HEK293 (cell line): Measurements from ENCODE around the gene LIN37.

Experiments
- CTCF ChIA-PET: fragments of 350-600 bp; formaldehyde crosslinking; extraction: SDS; loops from one replicate; lab custom pipeline; 2021; ENCODE audit warnings: antibody characterized with exemption; lab: Yijun Ruan, JAX
- POLR2A ChIA-PET: fragments of 300-600 bp; formaldehyde crosslinking; extraction: SDS; loops from one replicate; lab custom pipeline; 2020; ENCODE audit warnings: antibody characterized with exemption, inconsistent platforms; lab: Yijun Ruan, JAX
- H3K27ac ChIP-seq: fragments of 200-500 bp; sonication (Bioruptor generic); 2 replicates; pipeline ENCODE4 v1.5.1; 2014; ENCODE audit warnings: low read depth, low read length, control low read depth, inconsistent platforms; ENCODE audit errors: extremely low read depth
- H3K36me3 ChIP-seq, 2 experiments: fragments of 200-500 bp in 1 of 2; sonication (Bioruptor generic) in 1 of 2; 1 replicate in 1 of 2; 2 replicates in 1 of 2; pipeline ENCODE4 v1.5.1; 2014 to 2017; ENCODE audit warnings: inconsistent platforms in 2 of 2, low read length in 2 of 2; ENCODE audit not compliant: control insufficient read depth in 2 of 2, insufficient read depth in 1 of 2
- H3K4me1 ChIP-seq: fragments of 200-500 bp; sonication (Bioruptor generic); 2 replicates; pipeline ENCODE4 v1.5.1; 2014; ENCODE audit warnings: mild to moderate bottlenecking, low read length, inconsistent platforms; ENCODE audit not compliant: control insufficient read depth, insufficient read depth
- H3K4me3 ChIP-seq: 2 replicates; pipeline ENCODE4 v1.5.1; 2011; ENCODE audit warnings: low read depth, mild to moderate bottlenecking, control low read depth, low read length, moderate library complexity
- H3K9me3 ChIP-seq: fragments of 200-500 bp; sonication (Bioruptor generic); 2 replicates; pipeline ENCODE4 v1.5.1; 2014; ENCODE audit warnings: low read depth, low read length, inconsistent platforms; ENCODE audit not compliant: control insufficient read depth, insufficient read depth
- RBAK ChIP-seq: fragments of 450-650 bp; formaldehyde crosslinking; IDR thresholded peaks from 2 replicates; pipeline ENCODE4 v1.5.1; 2016; ENCODE audit warnings: missing biosample characterization, missing genetic modification characterization
- ZBTB21 ChIP-seq: fragments of 450-650 bp; formaldehyde crosslinking; IDR thresholded peaks from 2 replicates; pipeline ENCODE4 v1.5.1; 2017; ENCODE audit warnings: missing biosample characterization, missing genetic modification characterization
- ZNF174 ChIP-seq: fragments of 450-650 bp; formaldehyde crosslinking; IDR thresholded peaks from 2 replicates; pipeline ENCODE4 v1.5.0; 2017; ENCODE audit warnings: missing biosample characterization, mild to moderate bottlenecking, missing genetic modification characterization
- ZNF223 ChIP-seq: fragments of 450-650 bp; formaldehyde crosslinking; IDR thresholded peaks from 2 replicates; pipeline ENCODE4 v1.5.1; 2016; ENCODE audit warnings: missing biosample characterization, missing genetic modification characterization
- ZNF274 ChIP-seq, 2 experiments: fragments of 200-500 bp in 1 of 2; fragments of 450-650 bp in 1 of 2; sonication (Bioruptor generic) in 1 of 2; formaldehyde crosslinking in 1 of 2; IDR thresholded peaks; 2 replicates each; pipeline versions ENCODE4 v1.5.1 to v1.6.1; 2014 to 2016; ENCODE audit warnings: borderline replicate concordance in 1 of 2, inconsistent platforms in 1 of 2, low read length in 1 of 2, missing biosample characterization in 1 of 2, missing genetic modification characterization in 1 of 2
- ZNF335 ChIP-seq: fragments of 450-650 bp; formaldehyde crosslinking; conservative IDR thresholded peaks from 2 replicates; pipeline ENCODE4 v1.5.1; 2016; ENCODE audit warnings: missing biosample characterization, missing genetic modification characterization
- ZNF354C ChIP-seq: fragments of 450-650 bp; formaldehyde crosslinking; IDR thresholded peaks from 2 replicates; pipeline ENCODE4 v1.5.1; 2016; ENCODE audit warnings: missing biosample characterization, missing genetic modification characterization, low read depth, borderline replicate concordance
- ZNF394 ChIP-seq: fragments of 450-650 bp; formaldehyde crosslinking; IDR thresholded peaks from 2 replicates; pipeline ENCODE4 v1.5.1; 2016; ENCODE audit warnings: missing biosample characterization, missing genetic modification characterization, mild to moderate bottlenecking, moderate library complexity, borderline replicate concordance
- ZNF555 ChIP-seq: fragments of 450-650 bp; formaldehyde crosslinking; conservative IDR thresholded peaks from 2 replicates; pipeline ENCODE4 v1.5.1; 2017; ENCODE audit warnings: missing biosample characterization, mild to moderate bottlenecking, missing genetic modification characterization, inconsistent platforms
- TF ChIP-seq, protein P1 (sequence below): fragments of 450-650 bp; formaldehyde crosslinking; IDR thresholded peaks from 2 replicates; pipeline ENCODE4 v1.5.1; 2017; ENCODE audit warnings: missing biosample characterization, missing genetic modification characterization
- TF ChIP-seq, protein P2 (sequence below): fragments of 450-650 bp; formaldehyde crosslinking; IDR thresholded peaks from 2 replicates; pipeline ENCODE4 v1.5.1; 2016; ENCODE audit warnings: missing biosample characterization, missing genetic modification characterization
- TF ChIP-seq, protein P3 (sequence below): fragments of 450-650 bp; formaldehyde crosslinking; IDR thresholded peaks from 2 replicates; pipeline ENCODE4 v1.5.1; 2016; ENCODE audit warnings: missing biosample characterization, missing genetic modification characterization, borderline replicate concordance
- TF ChIP-seq, protein P4 (sequence below): IDR thresholded peaks from 2 replicates; pipeline ENCODE4 v1.6.1; 2011; ENCODE audit warnings: mild to moderate bottlenecking, low read depth, low read length, borderline replicate concordance
- TF ChIP-seq, protein P5 (sequence below): fragments of 450-650 bp; formaldehyde crosslinking; IDR thresholded peaks from 2 replicates; pipeline ENCODE4 v1.5.1; 2017; ENCODE audit warnings: missing biosample characterization, missing genetic modification characterization
- TF ChIP-seq, protein P6 (sequence below): fragments of 450-650 bp; formaldehyde crosslinking; IDR thresholded peaks from 2 replicates; pipeline ENCODE4 v1.5.1; 2016; ENCODE audit warnings: missing biosample characterization, missing genetic modification characterization

The LIN37 gene

DNA sequence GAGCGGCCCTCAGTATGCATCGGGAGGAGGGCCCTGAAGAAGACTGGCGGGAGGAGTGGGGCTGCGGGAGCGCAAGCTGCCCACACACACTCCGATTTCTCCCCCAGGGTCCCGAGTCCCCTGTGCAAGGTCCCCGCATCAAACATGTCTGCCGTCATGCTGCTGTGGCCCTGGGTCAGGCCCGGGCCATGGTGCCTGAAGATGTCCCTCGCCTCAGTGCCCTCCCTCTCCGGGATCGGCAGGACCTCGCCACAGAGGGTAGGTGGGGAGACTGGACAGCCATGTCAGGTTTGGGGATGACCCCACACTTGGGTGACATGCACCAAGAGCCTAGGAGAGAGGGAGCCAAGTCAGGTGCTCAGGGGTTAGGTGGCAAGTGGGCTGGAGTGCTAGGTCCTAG lies 25.9 kb upstream of the LIN37 start:
- TF ChIP-seq, protein P1, sequence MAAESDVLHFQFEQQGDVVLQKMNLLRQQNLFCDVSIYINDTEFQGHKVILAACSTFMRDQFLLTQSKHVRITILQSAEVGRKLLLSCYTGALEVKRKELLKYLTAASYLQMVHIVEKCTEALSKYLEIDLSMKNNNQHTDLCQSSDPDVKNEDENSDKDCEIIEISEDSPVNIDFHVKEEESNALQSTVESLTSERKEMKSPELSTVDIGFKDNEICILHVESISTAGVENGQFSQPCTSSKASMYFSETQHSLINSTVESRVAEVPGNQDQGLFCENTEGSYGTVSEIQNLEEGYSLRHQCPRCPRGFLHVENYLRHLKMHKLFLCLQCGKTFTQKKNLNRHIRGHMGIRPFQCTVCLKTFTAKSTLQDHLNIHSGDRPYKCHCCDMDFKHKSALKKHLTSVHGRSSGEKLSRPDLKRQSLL (tag by site-specific recombination): no peak
- TF ChIP-seq, protein P2, sequence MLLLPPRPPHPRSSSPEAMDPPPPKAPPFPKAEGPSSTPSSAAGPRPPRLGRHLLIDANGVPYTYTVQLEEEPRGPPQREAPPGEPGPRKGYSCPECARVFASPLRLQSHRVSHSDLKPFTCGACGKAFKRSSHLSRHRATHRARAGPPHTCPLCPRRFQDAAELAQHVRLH (tag by site-specific recombination): no peak
- TF ChIP-seq ZNF223 (tag by site-specific recombination): no peak
- TF ChIP-seq, protein P3, sequence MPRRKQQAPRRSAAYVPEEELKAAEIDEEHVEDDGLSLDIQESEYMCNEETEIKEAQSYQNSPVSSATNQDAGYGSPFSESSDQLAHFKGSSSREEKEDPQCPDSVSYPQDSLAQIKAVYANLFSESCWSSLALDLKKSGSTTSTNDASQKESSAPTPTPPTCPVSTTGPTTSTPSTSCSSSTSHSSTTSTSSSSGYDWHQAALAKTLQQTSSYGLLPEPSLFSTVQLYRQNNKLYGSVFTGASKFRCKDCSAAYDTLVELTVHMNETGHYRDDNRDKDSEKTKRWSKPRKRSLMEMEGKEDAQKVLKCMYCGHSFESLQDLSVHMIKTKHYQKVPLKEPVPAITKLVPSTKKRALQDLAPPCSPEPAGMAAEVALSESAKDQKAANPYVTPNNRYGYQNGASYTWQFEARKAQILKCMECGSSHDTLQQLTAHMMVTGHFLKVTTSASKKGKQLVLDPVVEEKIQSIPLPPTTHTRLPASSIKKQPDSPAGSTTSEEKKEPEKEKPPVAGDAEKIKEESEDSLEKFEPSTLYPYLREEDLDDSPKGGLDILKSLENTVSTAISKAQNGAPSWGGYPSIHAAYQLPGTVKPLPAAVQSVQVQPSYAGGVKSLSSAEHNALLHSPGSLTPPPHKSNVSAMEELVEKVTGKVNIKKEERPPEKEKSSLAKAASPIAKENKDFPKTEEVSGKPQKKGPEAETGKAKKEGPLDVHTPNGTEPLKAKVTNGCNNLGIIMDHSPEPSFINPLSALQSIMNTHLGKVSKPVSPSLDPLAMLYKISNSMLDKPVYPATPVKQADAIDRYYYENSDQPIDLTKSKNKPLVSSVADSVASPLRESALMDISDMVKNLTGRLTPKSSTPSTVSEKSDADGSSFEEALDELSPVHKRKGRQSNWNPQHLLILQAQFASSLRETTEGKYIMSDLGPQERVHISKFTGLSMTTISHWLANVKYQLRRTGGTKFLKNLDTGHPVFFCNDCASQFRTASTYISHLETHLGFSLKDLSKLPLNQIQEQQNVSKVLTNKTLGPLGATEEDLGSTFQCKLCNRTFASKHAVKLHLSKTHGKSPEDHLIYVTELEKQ (tag by site-specific recombination): no peak
- TF ChIP-seq, protein P4, sequence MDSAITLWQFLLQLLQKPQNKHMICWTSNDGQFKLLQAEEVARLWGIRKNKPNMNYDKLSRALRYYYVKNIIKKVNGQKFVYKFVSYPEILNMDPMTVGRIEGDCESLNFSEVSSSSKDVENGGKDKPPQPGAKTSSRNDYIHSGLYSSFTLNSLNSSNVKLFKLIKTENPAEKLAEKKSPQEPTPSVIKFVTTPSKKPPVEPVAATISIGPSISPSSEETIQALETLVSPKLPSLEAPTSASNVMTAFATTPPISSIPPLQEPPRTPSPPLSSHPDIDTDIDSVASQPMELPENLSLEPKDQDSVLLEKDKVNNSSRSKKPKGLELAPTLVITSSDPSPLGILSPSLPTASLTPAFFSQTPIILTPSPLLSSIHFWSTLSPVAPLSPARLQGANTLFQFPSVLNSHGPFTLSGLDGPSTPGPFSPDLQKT: no peak
- no peak for TF ChIP-seq RBAK (tag by site-specific recombination)
- TF ChIP-seq ZNF354C: no peak
- TF ChIP-seq ZNF555: no peak
- TF ChIP-seq, protein P5, sequence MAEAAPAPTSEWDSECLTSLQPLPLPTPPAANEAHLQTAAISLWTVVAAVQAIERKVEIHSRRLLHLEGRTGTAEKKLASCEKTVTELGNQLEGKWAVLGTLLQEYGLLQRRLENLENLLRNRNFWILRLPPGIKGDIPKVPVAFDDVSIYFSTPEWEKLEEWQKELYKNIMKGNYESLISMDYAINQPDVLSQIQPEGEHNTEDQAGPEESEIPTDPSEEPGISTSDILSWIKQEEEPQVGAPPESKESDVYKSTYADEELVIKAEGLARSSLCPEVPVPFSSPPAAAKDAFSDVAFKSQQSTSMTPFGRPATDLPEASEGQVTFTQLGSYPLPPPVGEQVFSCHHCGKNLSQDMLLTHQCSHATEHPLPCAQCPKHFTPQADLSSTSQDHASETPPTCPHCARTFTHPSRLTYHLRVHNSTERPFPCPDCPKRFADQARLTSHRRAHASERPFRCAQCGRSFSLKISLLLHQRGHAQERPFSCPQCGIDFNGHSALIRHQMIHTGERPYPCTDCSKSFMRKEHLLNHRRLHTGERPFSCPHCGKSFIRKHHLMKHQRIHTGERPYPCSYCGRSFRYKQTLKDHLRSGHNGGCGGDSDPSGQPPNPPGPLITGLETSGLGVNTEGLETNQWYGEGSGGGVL (tag by site-specific recombination): no peak
- TF ChIP-seq ZNF335: no peak
- TF ChIP-seq, protein P6, sequence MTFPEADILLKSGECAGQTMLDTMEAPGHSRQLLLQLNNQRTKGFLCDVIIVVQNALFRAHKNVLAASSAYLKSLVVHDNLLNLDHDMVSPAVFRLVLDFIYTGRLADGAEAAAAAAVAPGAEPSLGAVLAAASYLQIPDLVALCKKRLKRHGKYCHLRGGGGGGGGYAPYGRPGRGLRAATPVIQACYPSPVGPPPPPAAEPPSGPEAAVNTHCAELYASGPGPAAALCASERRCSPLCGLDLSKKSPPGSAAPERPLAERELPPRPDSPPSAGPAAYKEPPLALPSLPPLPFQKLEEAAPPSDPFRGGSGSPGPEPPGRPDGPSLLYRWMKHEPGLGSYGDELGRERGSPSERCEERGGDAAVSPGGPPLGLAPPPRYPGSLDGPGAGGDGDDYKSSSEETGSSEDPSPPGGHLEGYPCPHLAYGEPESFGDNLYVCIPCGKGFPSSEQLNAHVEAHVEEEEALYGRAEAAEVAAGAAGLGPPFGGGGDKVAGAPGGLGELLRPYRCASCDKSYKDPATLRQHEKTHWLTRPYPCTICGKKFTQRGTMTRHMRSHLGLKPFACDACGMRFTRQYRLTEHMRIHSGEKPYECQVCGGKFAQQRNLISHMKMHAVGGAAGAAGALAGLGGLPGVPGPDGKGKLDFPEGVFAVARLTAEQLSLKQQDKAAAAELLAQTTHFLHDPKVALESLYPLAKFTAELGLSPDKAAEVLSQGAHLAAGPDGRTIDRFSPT (tag by site-specific recombination): no peak
- TF ChIP-seq ZNF174 (tag by site-specific recombination): no peak
- TF ChIP-seq ZBTB21 (tag by site-specific recombination): no peak
- ChIA-PET POLR2A (interaction anchor here (0.7 to 13.6 kb wide), 3 partner anchors 15 to 1045 kb away, joined by 3 to 204 read pairs (median 4); partner anchors contain the start of gene ZNF302), CTCF (interaction anchor here (0.9 kb wide), 1 partner anchor 15 kb away, joined by 3 read pairs; no protein-coding TSS in a partner anchor)
- Histone ChIP-seq H3K27ac (no peak overlapping the region), H3K4me3 (no peak overlapping the region), H3K4me1 (peaks cover 9% of the 10 kb centered on the region), H3K9me3 (no peaks in the 10 kb centered on the region), H3K36me3 (peaks cover 80 to 81% of the 10 kb centered on the region in 2 experiments)

DNA sequence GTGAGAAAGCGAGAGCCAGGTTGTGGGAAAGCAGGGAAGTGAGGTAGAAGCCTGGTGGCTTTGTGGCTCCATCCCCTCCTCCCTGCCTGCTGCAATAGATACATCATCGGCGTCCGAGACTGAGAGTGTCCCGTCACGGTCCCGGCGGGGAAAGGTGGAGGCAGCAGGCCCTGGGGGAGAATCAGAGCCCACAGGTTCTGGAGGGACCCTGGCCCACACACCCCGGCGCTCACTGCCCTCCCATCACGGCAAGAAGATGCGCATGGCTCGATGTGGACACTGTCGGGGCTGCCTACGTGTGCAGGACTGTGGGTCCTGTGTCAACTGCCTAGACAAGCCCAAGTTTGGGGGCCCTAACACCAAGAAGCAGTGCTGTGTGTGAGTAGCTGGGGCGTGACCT lies 25.5 kb upstream of the LIN37 start:
- CTCF ChIA-PET: interaction anchor here (0.9 kb wide), 1 partner anchor 15 kb away, joined by 3 read pairs; no protein-coding TSS in a partner anchor
- POLR2A ChIA-PET: interaction anchor here (1.0 to 13.6 kb wide), 3 partner anchors 15 to 78 kb away, joined by 3 to 204 read pairs (median 9); partner anchors contain the start of genes PSENEN and U2AF1L4
- peaks cover 84 to 85% of the 10 kb centered on the region in 2 experiments for H3K36me3 ChIP-seq

More for the DNA sequence above, 25.5 kb upstream of the LIN37 start:
- no peak overlapping the region for H3K27ac ChIP-seq
- peaks cover 9% of the 10 kb centered on the region for H3K4me1 ChIP-seq
- TF ChIP-seq ZNF394 (tag by site-specific recombination) (peak; percentile 29; the same call in 1 of the 2 replicates), ZNF274 (IDR thresholded peaks at IDR 0.05; ENCODE audit: low read length) (no peak), ZNF274 (tag by site-specific recombination; IDR thresholded peaks at IDR 0.05; ENCODE audit: borderline replicate concordance) (no peak)
- no peaks in the 10 kb centered on the region for H3K9me3 ChIP-seq
- no peak overlapping the region for H3K4me3 ChIP-seq
